SK-N-SH treated with all-trans-retinoic acid at 6 μM for 48 hours (cell line): ENCODE results near the gene PORCN.

Experiments
- ATAC-seq: fragments of 200-7000 bp; cut with Tn5 transposase; 3 replicates; pipeline ENCODE4 v1.9.1; 2020; ENCODE audit warnings: mild to moderate bottlenecking, moderate library complexity
- BACH2 ChIP-seq: fragments of 250-450 bp; sonication (Bioruptor Pico); IDR thresholded peaks from 2 replicates; pipeline ENCODE4 v1.9.0; 2021; ENCODE audit warnings: mild to moderate bottlenecking, borderline replicate concordance
- CREB5 ChIP-seq: fragments of 250-450 bp; sonication (Bioruptor Pico); IDR thresholded peaks from 2 replicates; pipeline ENCODE4 v1.5.1; 2020; ENCODE audit warnings: low read depth, mild to moderate bottlenecking, moderate library complexity
- CSDC2 ChIP-seq: fragments of 250-450 bp; sonication (Bioruptor Pico); IDR thresholded peaks from 2 replicates; pipeline ENCODE4 v1.5.0; 2020; ENCODE audit warnings: mild to moderate bottlenecking, moderate library complexity
- ESRRG ChIP-seq: fragments of 250-450 bp; sonication (Bioruptor Pico); IDR thresholded peaks from 2 replicates; pipeline ENCODE4 v1.6.1; 2021; ENCODE audit warnings: mild to moderate bottlenecking
- GLIS3 ChIP-seq: fragments of 250-450 bp; sonication (Bioruptor Pico); IDR thresholded peaks from 2 replicates; pipeline ENCODE4 v1.5.0; 2020; ENCODE audit warnings: mild to moderate bottlenecking, moderate library complexity
- ISL1 ChIP-seq: fragments of 250-450 bp; sonication (Bioruptor Pico); IDR thresholded peaks from 2 replicates; pipeline ENCODE4 v2.1.2; 2022; ENCODE audit warnings: mild to moderate bottlenecking, moderate library complexity
- OSR1 ChIP-seq: fragments of 250-450 bp; sonication (Bioruptor Pico); IDR thresholded peaks from 2 replicates; pipeline ENCODE4 v1.8.0; 2022; ENCODE audit warnings: moderate library complexity, mild to moderate bottlenecking, inconsistent platforms
- PPARA ChIP-seq: fragments of 250-450 bp; sonication (Bioruptor Pico); IDR thresholded peaks from 2 replicates; pipeline ENCODE4 v1.5.0; 2020; ENCODE audit warnings: mild to moderate bottlenecking, borderline replicate concordance
- RARB ChIP-seq: fragments of 250-450 bp; sonication (Bioruptor Pico); IDR thresholded peaks from 2 replicates; pipeline ENCODE4 v1.8.0; 2021; ENCODE audit warnings: mild to moderate bottlenecking, moderate library complexity
- SNAI2 ChIP-seq: fragments of 250-450 bp; sonication (Bioruptor Pico); IDR thresholded peaks from 2 replicates; pipeline ENCODE4 v1.5.0; 2020; ENCODE audit warnings: mild to moderate bottlenecking, moderate library complexity
- TCF4 ChIP-seq: fragments of 250-450 bp; sonication (Bioruptor Pico); IDR thresholded peaks from 2 replicates; pipeline ENCODE4 v1.8.0; 2021; ENCODE audit warnings: mild to moderate bottlenecking, moderate library complexity, borderline replicate concordance
- TOX ChIP-seq: fragments of 250-450 bp; sonication (Bioruptor Pico); IDR thresholded peaks from 2 replicates; pipeline ENCODE4 v1.8.0; 2021; ENCODE audit warnings: mild to moderate bottlenecking, moderate library complexity, borderline replicate concordance
- ZC3H10 ChIP-seq: fragments of 250-450 bp; sonication (Bioruptor Pico); IDR thresholded peaks from 2 replicates; pipeline ENCODE4 v1.5.1; 2021; ENCODE audit warnings: mild to moderate bottlenecking, moderate library complexity
- ZFP3 ChIP-seq: fragments of 250-450 bp; sonication (Bioruptor Pico); IDR thresholded peaks from 2 replicates; pipeline ENCODE4 v1.5.0; 2020; ENCODE audit warnings: mild to moderate bottlenecking, moderate library complexity
- ZFP30 ChIP-seq: fragments of 450-650 bp; formaldehyde crosslinking; IDR thresholded peaks from 2 replicates; pipeline ENCODE4 v1.5.0; 2022; ENCODE audit warnings: mild to moderate bottlenecking, moderate library complexity
- ZNF565 ChIP-seq: fragments of 450-650 bp; formaldehyde crosslinking; conservative IDR thresholded peaks from 2 replicates; pipeline ENCODE4 v1.5.0; 2020; ENCODE audit warnings: low read depth, mild to moderate bottlenecking, moderate library complexity
- ZNF70 ChIP-seq: fragments of 450-650 bp; formaldehyde crosslinking; IDR thresholded peaks from 2 replicates; pipeline ENCODE4 v1.5.0; 2020; ENCODE audit warnings: mild to moderate bottlenecking, moderate library complexity
- TF ChIP-seq, protein P1 (sequence below): fragments of 250-450 bp; sonication (Bioruptor Pico); IDR thresholded peaks from 2 replicates; pipeline ENCODE4 v1.8.0; 2020; ENCODE audit warnings: mild to moderate bottlenecking, moderate library complexity, borderline replicate concordance
- TF ChIP-seq, protein P2 (sequence below): fragments of 250-450 bp; sonication (Bioruptor Pico); IDR thresholded peaks from 2 replicates; pipeline ENCODE4 v1.8.0; 2021; ENCODE audit warnings: low read depth, mild to moderate bottlenecking, moderate library complexity, borderline replicate concordance
- TF ChIP-seq, protein P3 (sequence below): fragments of 250-450 bp; sonication (Bioruptor Pico); IDR thresholded peaks from 2 replicates; pipeline ENCODE4 v1.5.0; 2020; ENCODE audit warnings: mild to moderate bottlenecking, moderate library complexity

Gene PORCN

DNA sequence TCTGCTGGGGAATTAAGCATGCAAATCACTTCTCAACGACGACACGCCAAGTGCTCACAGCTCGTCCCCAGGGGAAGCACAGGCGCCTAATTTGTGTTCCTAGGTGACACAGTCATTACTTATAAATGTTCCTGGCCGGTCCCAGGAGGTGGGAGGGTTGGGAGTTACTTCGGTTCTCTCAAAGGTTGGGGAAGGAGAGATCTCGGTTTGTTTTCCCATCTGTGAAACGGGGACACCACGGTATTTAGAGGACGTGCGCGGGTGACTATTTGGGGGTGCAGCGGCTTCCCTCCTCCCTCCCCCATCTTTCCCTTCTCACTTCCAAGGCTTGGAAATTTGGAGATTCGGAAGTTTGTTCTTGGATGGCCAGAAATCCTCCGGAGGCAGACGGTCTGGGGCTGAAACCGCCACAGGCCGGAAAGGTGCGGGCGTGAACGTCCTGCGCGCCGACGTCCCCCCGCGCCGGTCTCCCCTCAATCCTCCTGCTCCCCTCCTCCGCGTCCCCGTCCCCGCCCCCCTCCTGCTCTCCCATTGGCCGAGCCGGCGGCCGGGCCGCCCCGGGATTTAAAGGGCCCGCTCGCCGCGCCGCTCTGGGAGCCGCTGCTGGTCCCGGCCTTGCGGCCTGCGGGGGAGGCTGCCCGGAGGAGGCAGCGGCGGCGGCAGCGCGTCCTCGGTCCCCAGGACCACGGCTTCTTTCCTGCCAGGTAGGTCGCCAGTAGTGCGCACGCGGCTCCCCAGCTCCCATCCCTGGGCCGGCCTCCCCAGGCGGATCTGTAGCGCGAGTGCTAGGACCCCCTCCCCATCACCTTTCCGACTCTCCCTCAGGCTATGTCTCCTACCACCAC is at the start of gene PORCN:
PORCN (plus strand) TSS at position 593 of the 845 bp plus-strand sequence. CDS start 829 bp downstream, outside the sequence.
- ATAC-seq = peak; percentile 95
- no peak for TF ChIP-seq TOX (CRISPR knock-in tag)
- no peak for TF ChIP-seq GLIS3 (CRISPR knock-in tag)
- TF ChIP-seq, protein P1, sequence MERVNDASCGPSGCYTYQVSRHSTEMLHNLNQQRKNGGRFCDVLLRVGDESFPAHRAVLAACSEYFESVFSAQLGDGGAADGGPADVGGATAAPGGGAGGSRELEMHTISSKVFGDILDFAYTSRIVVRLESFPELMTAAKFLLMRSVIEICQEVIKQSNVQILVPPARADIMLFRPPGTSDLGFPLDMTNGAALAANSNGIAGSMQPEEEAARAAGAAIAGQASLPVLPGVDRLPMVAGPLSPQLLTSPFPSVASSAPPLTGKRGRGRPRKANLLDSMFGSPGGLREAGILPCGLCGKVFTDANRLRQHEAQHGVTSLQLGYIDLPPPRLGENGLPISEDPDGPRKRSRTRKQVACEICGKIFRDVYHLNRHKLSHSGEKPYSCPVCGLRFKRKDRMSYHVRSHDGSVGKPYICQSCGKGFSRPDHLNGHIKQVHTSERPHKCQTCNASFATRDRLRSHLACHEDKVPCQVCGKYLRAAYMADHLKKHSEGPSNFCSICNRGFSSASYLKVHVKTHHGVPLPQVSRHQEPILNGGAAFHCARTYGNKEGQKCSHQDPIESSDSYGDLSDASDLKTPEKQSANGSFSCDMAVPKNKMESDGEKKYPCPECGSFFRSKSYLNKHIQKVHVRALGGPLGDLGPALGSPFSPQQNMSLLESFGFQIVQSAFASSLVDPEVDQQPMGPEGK (CRISPR knock-in tag) = no peak

DNA sequence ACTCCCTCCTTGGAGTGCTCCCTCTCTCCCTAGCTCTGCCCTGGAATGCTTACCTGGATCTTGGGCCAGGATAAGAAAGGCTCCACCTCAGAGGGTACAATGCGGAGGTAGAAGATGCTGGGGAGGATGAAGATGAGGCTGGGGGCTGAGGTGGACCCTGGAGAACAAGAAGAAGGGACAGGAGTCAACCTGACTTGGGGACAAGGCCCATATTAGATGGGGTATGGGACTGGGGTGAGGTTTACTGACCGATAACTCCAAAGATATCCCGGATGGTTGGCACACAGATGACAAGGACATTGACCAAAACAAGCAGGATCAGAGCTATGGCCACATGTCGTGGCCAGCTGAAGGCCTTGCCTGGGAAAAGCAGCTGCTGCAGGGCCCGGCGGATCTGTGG is 49.3 kb upstream of the PORCN start:
- TF ChIP-seq ZNF565 (CRISPR knock-in tag) (no peak), GLIS3 (CRISPR knock-in tag) (no peak), ZFP3 (CRISPR knock-in tag) (no peak), TCF4 (CRISPR knock-in tag) (no peak), ZC3H10 (no peak), SNAI2 (CRISPR knock-in tag) (no peak), ISL1 (CRISPR knock-in tag) (no peak), CREB5 (no peak), ZNF70 (CRISPR knock-in tag) (no peak), BACH2 (CRISPR knock-in tag) (no peak), PPARA (CRISPR knock-in tag) (no peak), OSR1 (CRISPR knock-in tag) (no peak), CSDC2 (no peak), RARB (CRISPR knock-in tag) (no peak), ESRRG (CRISPR knock-in tag) (no peak), TOX (CRISPR knock-in tag) (no peak), ZFP30 (CRISPR knock-in tag) (no peak)
- TF ChIP-seq, protein P2, sequence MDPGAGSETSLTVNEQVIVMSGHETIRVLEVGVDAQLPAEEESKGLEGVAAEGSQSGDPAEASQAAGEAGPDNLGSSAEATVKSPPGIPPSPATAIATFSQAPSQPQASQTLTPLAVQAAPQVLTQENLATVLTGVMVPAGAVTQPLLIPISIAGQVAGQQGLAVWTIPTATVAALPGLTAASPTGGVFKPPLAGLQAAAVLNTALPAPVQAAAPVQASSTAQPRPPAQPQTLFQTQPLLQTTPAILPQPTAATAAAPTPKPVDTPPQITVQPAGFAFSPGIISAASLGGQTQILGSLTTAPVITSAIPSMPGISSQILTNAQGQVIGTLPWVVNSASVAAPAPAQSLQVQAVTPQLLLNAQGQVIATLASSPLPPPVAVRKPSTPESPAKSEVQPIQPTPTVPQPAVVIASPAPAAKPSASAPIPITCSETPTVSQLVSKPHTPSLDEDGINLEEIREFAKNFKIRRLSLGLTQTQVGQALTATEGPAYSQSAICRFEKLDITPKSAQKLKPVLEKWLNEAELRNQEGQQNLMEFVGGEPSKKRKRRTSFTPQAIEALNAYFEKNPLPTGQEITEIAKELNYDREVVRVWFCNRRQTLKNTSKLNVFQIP (CRISPR knock-in tag) = no peak
- TF ChIP-seq, protein P3, sequence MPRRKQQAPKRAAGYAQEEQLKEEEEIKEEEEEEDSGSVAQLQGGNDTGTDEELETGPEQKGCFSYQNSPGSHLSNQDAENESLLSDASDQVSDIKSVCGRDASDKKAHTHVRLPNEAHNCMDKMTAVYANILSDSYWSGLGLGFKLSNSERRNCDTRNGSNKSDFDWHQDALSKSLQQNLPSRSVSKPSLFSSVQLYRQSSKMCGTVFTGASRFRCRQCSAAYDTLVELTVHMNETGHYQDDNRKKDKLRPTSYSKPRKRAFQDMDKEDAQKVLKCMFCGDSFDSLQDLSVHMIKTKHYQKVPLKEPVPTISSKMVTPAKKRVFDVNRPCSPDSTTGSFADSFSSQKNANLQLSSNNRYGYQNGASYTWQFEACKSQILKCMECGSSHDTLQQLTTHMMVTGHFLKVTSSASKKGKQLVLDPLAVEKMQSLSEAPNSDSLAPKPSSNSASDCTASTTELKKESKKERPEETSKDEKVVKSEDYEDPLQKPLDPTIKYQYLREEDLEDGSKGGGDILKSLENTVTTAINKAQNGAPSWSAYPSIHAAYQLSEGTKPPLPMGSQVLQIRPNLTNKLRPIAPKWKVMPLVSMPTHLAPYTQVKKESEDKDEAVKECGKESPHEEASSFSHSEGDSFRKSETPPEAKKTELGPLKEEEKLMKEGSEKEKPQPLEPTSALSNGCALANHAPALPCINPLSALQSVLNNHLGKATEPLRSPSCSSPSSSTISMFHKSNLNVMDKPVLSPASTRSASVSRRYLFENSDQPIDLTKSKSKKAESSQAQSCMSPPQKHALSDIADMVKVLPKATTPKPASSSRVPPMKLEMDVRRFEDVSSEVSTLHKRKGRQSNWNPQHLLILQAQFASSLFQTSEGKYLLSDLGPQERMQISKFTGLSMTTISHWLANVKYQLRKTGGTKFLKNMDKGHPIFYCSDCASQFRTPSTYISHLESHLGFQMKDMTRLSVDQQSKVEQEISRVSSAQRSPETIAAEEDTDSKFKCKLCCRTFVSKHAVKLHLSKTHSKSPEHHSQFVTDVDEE (CRISPR knock-in tag) = no peak
- TF ChIP-seq, protein P1 (CRISPR knock-in tag) = no peak
- ATAC-seq = no peak

DNA sequence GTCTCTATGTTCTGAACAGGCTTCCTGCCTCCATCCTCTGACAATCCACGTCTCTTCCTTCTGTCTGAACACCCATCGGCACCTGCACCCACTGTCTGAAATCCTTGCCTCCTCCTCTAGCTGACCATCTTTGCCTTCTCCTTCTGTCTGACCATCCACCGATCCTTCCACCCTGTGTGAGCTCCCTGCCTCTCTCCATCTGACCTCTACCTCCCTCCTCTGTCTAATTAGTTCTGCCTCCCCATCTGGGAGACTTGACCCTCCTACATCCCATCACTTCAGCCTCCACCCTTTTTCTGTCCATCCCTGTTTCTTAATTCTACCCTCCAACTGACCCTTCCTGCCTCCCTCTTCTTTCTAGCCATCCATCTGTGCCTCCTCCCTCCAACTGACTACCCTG is 48.8 kb upstream of the PORCN start:
- ATAC-seq = no peak
- TF ChIP-seq TCF4 (CRISPR knock-in tag) (no peak), ISL1 (CRISPR knock-in tag) (no peak), PPARA (CRISPR knock-in tag) (no peak), GLIS3 (CRISPR knock-in tag) (no peak), ZFP30 (CRISPR knock-in tag) (no peak), ZC3H10 (no peak), OSR1 (CRISPR knock-in tag) (no peak), TOX (CRISPR knock-in tag) (no peak)
- TF ChIP-seq, protein P1 (CRISPR knock-in tag) = no peak
